SK-N-SH (cell line): ENCODE measurements around the gene MDK. TPM values are rescaled to one million over a fixed set of nuclear protein-coding genes. Genes with fewer than 3 reads are reported as not detected.

ENCODE experiments used
- CTCF ChIA-PET: fragments of 300-600, 350-600 bp; formaldehyde crosslinking; extraction: SDS; loops from one replicate; lab custom pipeline; 2021; lab: Yijun Ruan, JAX
- POLR2A ChIA-PET: fragments of 350-600 bp; sonication (Branson Sonifier 250); formaldehyde crosslinking; extraction: SDS; loops from one replicate; lab custom pipeline; 2020; ENCODE audit warnings: antibody characterized with exemption, inconsistent platforms; lab: Yijun Ruan, JAX
- DNase-seq: peaks from one replicate; pipeline ENCODE4 v3.0.0; 2012
- H2AFZ ChIP-seq: fragments of 200-600 bp; sonication (generic); 2 replicates; pipeline ENCODE4 v1.8.1; 2016; ENCODE audit warnings: antibody characterized with exemption, mild to moderate bottlenecking, low read depth
- H3F3A ChIP-seq: fragments of 200-600 bp; sonication (generic); replicated peaks from 2 replicates; pipeline ENCODE3; 2016; ENCODE audit warnings: antibody characterized with exemption, mild to moderate bottlenecking; ENCODE audit not compliant: insufficient read depth
- H3K27ac ChIP-seq, 2 experiments: fragments of 200-500 bp in 1 of 2; fragments of 200-600 bp in 1 of 2; sonication (Bioruptor generic) in 1 of 2; sonication (generic), shearing (Covaris generic) in 1 of 2; 2 replicates each; pipeline versions ENCODE4 v1.5.1 to v1.6.1; 2014 to 2016; ENCODE audit warnings: low read depth in 2 of 2, inconsistent platforms in 1 of 2, low read length in 1 of 2, mild to moderate bottlenecking in 1 of 2, mixed read lengths in 1 of 2
- H3K27me3 ChIP-seq: fragments of 200-600 bp; sonication (generic), shearing (Covaris generic); 2 replicates; pipeline ENCODE4 v1.6.1; 2016; ENCODE audit warnings: mixed run types; ENCODE audit not compliant: insufficient read depth
- H3K36me3 ChIP-seq, 2 experiments: fragments of 200-500 bp in 1 of 2; fragments of 200-600 bp in 1 of 2; sonication (Bioruptor generic) in 1 of 2; sonication (generic) in 1 of 2; replicated peaks in 1 of 2; 2 replicates each; pipeline versions ENCODE3 to v1.5.1; 2014 to 2016; ENCODE audit warnings: low read length in 1 of 2, mild to moderate bottlenecking in 1 of 2; ENCODE audit not compliant: insufficient read depth in 2 of 2, control insufficient read depth in 1 of 2
- H3K4me1 ChIP-seq, 2 experiments: fragments of 200-500 bp in 1 of 2; fragments of 200-600 bp in 1 of 2; sonication (Bioruptor generic) in 1 of 2; sonication (generic), shearing (Covaris generic) in 1 of 2; 2 replicates each; pipeline versions ENCODE4 v1.5.1 to v1.6.1; 2014 to 2016; ENCODE audit warnings: low read depth in 1 of 2, low read length in 1 of 2, mixed run types in 1 of 2; ENCODE audit not compliant: insufficient read depth in 2 of 2, control insufficient read depth in 1 of 2
- H3K4me2 ChIP-seq: fragments of 200-600 bp; sonication (generic), shearing (Covaris generic); 2 replicates; pipeline ENCODE4 v1.6.1; 2017; ENCODE audit warnings: mixed run types
- H3K4me3 ChIP-seq, 2 experiments: fragments of 200-500 bp in 1 of 2; fragments of 200-600 bp in 1 of 2; sonication (Bioruptor generic) in 1 of 2; sonication (generic), shearing (Covaris generic) in 1 of 2; 2 replicates each; pipeline versions ENCODE4 v1.5.1 to v1.8.1; 2014 to 2016; ENCODE audit warnings: low read depth in 2 of 2, inconsistent platforms in 1 of 2, low read length in 1 of 2, mild to moderate bottlenecking in 1 of 2, mixed read lengths in 1 of 2, moderate library complexity in 1 of 2
- H3K79me2 ChIP-seq: fragments of 200-600 bp; sonication (generic); 2 replicates; pipeline ENCODE4 v1.8.1; 2017; ENCODE audit warnings: mild to moderate bottlenecking; ENCODE audit not compliant: insufficient read depth
- H3K9ac ChIP-seq: fragments of 200-600 bp; sonication (generic); 2 replicates; pipeline ENCODE4 v1.6.1; 2017; ENCODE audit warnings: mixed run types
- H3K9me2 ChIP-seq: fragments of 200-600 bp; sonication (generic); 2 replicates; pipeline ENCODE4 v1.6.1; 2017; ENCODE audit warnings: mixed run types
- H3K9me3 ChIP-seq: fragments of 200-600 bp; sonication (generic); 2 replicates; pipeline ENCODE4 v1.6.1; 2017; ENCODE audit warnings: mixed run types, mild to moderate bottlenecking, moderate library complexity
- H4K20me1 ChIP-seq: fragments of 200-600 bp; sonication (generic); 2 replicates; pipeline ENCODE4 v1.6.1; 2017; ENCODE audit warnings: mild to moderate bottlenecking, mixed run types; ENCODE audit not compliant: insufficient read depth
- CHD2 ChIP-seq: fragments of 150-350 bp; IDR thresholded peaks from 2 replicates; pipeline ENCODE4 v1.6.1; 2018; ENCODE audit warnings: low read length; ENCODE audit not compliant: partially characterized antibody
- EZH2phosphoT487 ChIP-seq: fragments of 200-600 bp; sonication (generic); IDR thresholded peaks from 2 replicates; pipeline ENCODE4 v1.6.1; 2017; ENCODE audit warnings: low read depth, mixed run types, mild to moderate bottlenecking, antibody characterized with exemption, moderate library complexity, borderline replicate concordance
- FOSL2 ChIP-seq: IDR thresholded peaks from 2 replicates; pipeline ENCODE4 v1.4.0; 2012; ENCODE audit warnings: low read depth, mild to moderate bottlenecking, moderate library complexity, borderline replicate concordance
- FOXM1 ChIP-seq: IDR thresholded peaks from 2 replicates; pipeline ENCODE4 v1.4.0; 2012; ENCODE audit warnings: low read depth, mild to moderate bottlenecking
- GABPA ChIP-seq: IDR thresholded peaks from 2 replicates; pipeline ENCODE4 v1.4.0; 2012; ENCODE audit warnings: low read depth, mild to moderate bottlenecking
- JUND ChIP-seq: IDR thresholded peaks from 2 replicates; pipeline ENCODE4 v1.4.0; 2012
- MEF2A ChIP-seq: IDR thresholded peaks from 2 replicates; pipeline ENCODE4 v1.4.0; 2012; ENCODE audit warnings: low read depth, borderline replicate concordance
- MXI1 ChIP-seq: IDR thresholded peaks from 2 replicates; pipeline ENCODE4 v1.6.1; 2012; ENCODE audit warnings: mild to moderate bottlenecking, low read depth, low read length, improper control_type of control experiment
- NFIC ChIP-seq: IDR thresholded peaks from 2 replicates; pipeline ENCODE4 v1.4.0; 2012; ENCODE audit warnings: borderline replicate concordance
- NRF1 ChIP-seq: IDR thresholded peaks from 2 replicates; pipeline ENCODE4 v1.6.1; 2012; ENCODE audit warnings: low read depth, mild to moderate bottlenecking, low read length
- POLR2AphosphoS5 ChIP-seq: IDR thresholded peaks from 2 replicates; pipeline ENCODE4 v1.6.1; 2012; ENCODE audit warnings: low read depth, low read length
- RAD21 ChIP-seq: IDR thresholded peaks from 2 replicates; pipeline ENCODE4 v1.6.1; 2012; ENCODE audit warnings: mild to moderate bottlenecking, low read length
- RFX5 ChIP-seq: IDR thresholded peaks from 2 replicates; pipeline ENCODE4 v1.6.1; 2012; ENCODE audit warnings: mild to moderate bottlenecking, improper control_type of control experiment, low read length
- RXRA ChIP-seq: IDR thresholded peaks from 2 replicates; pipeline ENCODE4 v1.4.0; 2012; ENCODE audit warnings: low read depth, mild to moderate bottlenecking, borderline replicate concordance
- SIN3A ChIP-seq: IDR thresholded peaks from 2 replicates; pipeline ENCODE4 v1.6.1; 2012; ENCODE audit warnings: low read depth, mild to moderate bottlenecking, low read length, moderate library complexity, borderline replicate concordance
- TAF1 ChIP-seq: IDR thresholded peaks from 2 replicates; pipeline ENCODE4 v1.6.1; 2012; ENCODE audit warnings: low read depth, mild to moderate bottlenecking, low read length, moderate library complexity, borderline replicate concordance
- TCF12 ChIP-seq: IDR thresholded peaks from 2 replicates; pipeline ENCODE4 v1.4.0; 2012
- WGBS: methylation state at CpG from one replicate; pipeline ENCODE4 v1.1.6; 2017; ENCODE audit warnings: low lambda C conversion rate; 5-methylcytosine and 5-hydroxymethylcytosine counted together
- polyA plus RNA-seq, 3 experiments: library from polyadenylated mRNA; depleted of rRNA; stranded (reverse); fragments of >200 nt; gene quantifications; 2 replicates each; pipeline ENCODE4 v1.2.3, GENCODE V29; 2012
- TF ChIP-seq, protein P1 (sequence below): IDR thresholded peaks from 2 replicates; pipeline ENCODE4; 2012
- TF ChIP-seq, protein P2 (sequence below): IDR thresholded peaks from 2 replicates; pipeline ENCODE4 v1.4.0; 2012; ENCODE audit warnings: low read depth
- TF ChIP-seq, protein P3 (sequence below): fragments of 150-350 bp; IDR thresholded peaks from 2 replicates; pipeline ENCODE4 v1.6.1; 2017; ENCODE audit warnings: antibody characterized with exemption, low read length, low read depth, borderline replicate concordance

MDK gene
- polyA plus RNA-seq, 1 of the 3 experiments (the other 2 are of a cell fraction) = 2,395 TPM

DNA sequence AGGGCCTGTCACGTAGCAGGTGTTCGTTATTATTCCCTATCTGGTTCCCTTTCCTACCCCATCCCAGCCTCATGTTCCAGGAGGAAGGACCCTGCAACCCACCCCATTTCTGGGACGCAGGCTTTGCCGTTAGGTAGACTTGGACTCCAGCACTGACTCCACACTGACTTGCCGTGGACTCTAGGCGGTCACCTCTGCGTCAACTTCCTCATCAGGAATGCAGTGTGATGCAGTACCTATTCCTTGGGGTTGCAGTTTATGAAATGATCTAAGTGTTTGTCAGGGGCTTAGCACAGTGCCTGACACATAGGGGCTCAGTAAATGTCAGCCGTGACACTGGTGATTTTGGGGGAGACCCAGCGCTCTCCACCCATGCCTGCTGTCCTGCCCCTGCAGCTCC is 17.4 kb upstream of the MDK start:
- Histone ChIP-seq H3K9me3 (no peaks in the 10 kb centered on the region), H2AFZ (no peak overlapping the region), H3K27ac (peak overlapping the region; percentile 89 to 91; a peak in 3 of 4 replicates), H3K79me2 (peaks cover 35% of the 10 kb centered on the region), H3K9me2 (no peaks in the 10 kb centered on the region), H3K36me3 (peaks cover 0 to 7% of the 10 kb centered on the region in 2 experiments), H4K20me1 (no peaks in the 10 kb centered on the region), H3K9ac (0 out of 2 replicates have a peak overlapping the region, but pooled peaks have one; percentile 67), H3K4me3 (no peak overlapping the region), H3F3A (peaks cover 6% of the 10 kb centered on the region), H3K4me2 (no peak overlapping the region; the same call in 1 of the 2 replicates), H3K27me3 (no peaks in the 10 kb centered on the region), H3K4me1 (peaks cover 32 to 54% of the 10 kb centered on the region in 2 experiments; a peak in 3 of 4 replicates)
- ChIA-PET POLR2A (no interaction called here), CTCF (interaction anchor here (1.0 to 18.0 kb wide), 5 partner anchors 14 to 174 kb away, joined by 3 to 423 read pairs (median 4); partner anchors contain the start of genes CHRM4 and DGKZ)
- TF ChIP-seq JUND = no peak
- TF ChIP-seq RXRA = no peak
- no peak for TF ChIP-seq FOSL2
- TF ChIP-seq NRF1 = no peak
- TF ChIP-seq, protein P1, sequence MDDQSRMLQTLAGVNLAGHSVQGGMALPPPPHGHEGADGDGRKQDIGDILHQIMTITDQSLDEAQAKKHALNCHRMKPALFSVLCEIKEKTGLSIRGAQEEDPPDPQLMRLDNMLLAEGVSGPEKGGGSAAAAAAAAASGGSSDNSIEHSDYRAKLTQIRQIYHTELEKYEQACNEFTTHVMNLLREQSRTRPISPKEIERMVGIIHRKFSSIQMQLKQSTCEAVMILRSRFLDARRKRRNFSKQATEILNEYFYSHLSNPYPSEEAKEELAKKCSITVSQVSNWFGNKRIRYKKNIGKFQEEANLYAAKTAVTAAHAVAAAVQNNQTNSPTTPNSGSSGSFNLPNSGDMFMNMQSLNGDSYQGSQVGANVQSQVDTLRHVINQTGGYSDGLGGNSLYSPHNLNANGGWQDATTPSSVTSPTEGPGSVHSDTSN = no peak
- no peak for TF ChIP-seq RAD21
- no peak for TF ChIP-seq EZH2phosphoT487
- TF ChIP-seq, protein P2, sequence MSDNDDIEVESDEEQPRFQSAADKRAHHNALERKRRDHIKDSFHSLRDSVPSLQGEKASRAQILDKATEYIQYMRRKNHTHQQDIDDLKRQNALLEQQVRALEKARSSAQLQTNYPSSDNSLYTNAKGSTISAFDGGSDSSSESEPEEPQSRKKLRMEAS = no peak
- TF ChIP-seq TCF12 = no peak
- TF ChIP-seq CHD2 = no peak
- no peak for TF ChIP-seq MXI1
- no peak for TF ChIP-seq TAF1
- TF ChIP-seq NFIC = no peak
- no peak for TF ChIP-seq RFX5
- TF ChIP-seq SIN3A = no peak
- TF ChIP-seq, protein P3, sequence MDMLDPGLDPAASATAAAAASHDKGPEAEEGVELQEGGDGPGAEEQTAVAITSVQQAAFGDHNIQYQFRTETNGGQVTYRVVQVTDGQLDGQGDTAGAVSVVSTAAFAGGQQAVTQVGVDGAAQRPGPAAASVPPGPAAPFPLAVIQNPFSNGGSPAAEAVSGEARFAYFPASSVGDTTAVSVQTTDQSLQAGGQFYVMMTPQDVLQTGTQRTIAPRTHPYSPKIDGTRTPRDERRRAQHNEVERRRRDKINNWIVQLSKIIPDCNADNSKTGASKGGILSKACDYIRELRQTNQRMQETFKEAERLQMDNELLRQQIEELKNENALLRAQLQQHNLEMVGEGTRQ = no peak
- no peak for TF ChIP-seq MEF2A
- DNase-seq = no peak
- WGBS = 93% methylated on average over 7 of the region's 9 CpGs

DNA sequence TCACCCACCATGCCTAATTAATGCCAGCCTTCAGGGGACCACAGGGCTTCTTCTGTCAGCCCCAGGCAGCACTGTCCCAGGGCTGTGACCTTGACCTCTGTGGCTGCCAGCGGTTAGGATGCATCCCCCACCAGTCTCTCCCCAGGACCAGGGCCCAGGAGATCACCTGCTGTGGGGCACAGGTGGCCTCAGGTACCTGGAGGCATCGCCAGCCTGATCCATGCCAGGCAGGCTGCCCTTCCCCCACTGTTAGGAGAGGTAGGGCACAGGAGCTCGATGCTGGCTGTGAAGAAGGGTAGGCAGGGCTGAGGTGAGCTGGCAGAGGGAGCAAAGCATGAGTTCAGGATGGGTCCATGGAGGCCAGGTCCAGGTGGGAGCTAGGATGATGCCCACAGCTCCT is 16.7 kb upstream of the MDK start:
- Histone ChIP-seq H3K4me2 (no peak overlapping the region), H3K4me3 (no peak overlapping the region), H3K4me1 (peaks cover 32 to 57% of the 10 kb centered on the region in 2 experiments; a peak in 3 of 4 replicates), H3K79me2 (peaks cover 32% of the 10 kb centered on the region), H3K9me2 (no peaks in the 10 kb centered on the region), H2AFZ (no peak overlapping the region), H3K36me3 (peaks cover 0 to 7% of the 10 kb centered on the region in 2 experiments), H3K9ac (no peak overlapping the region), H3F3A (peaks cover 8% of the 10 kb centered on the region), H3K9me3 (no peaks in the 10 kb centered on the region), H4K20me1 (no peaks in the 10 kb centered on the region), H3K27ac (no peak overlapping the region; a peak in 1 of 4 replicates), H3K27me3 (no peaks in the 10 kb centered on the region)
- DNase-seq = no peak
- ChIA-PET CTCF (interaction anchor here (1.8 to 18.0 kb wide), 3 partner anchors 15 to 254 kb away, joined by 5 to 423 read pairs (median 77); partner anchors contain the start of genes CHRM4 and DGKZ), POLR2A (no interaction called here)
- TF ChIP-seq JUND (no peak), FOXM1 (no peak), RFX5 (no peak), RAD21 (no peak), TCF12 (no peak), CHD2 (no peak), GABPA (no peak), POLR2AphosphoS5 (no peak), TAF1 (no peak), NFIC (no peak), MXI1 (no peak), NRF1 (no peak)
- TF ChIP-seq, protein P1 = no peak
- WGBS = 100% methylated on average over 2 of the region's 3 CpGs
